HG03439 (cell line): ENCODE measurements around the gene TMEM139.

Experiments used
- ATAC-seq: cut with Tn5 transposase; IDR thresholded peaks from one replicate; pipeline ENCODE4 v1.9.1; 2021; ENCODE audit warnings: mild to moderate bottlenecking, moderate library complexity; ENCODE audit not compliant: unreplicated experiment

The TMEM139 gene

GRCh38 chr7:143321734-143322133, 37.0 kb downstream of the TMEM139 start:
- no peak for ATAC-seq

- no peak for ATAC-seq
These were observed 38.2 kb downstream of the TMEM139 start for GRCh38 chr7:143322760-143323633.

GRCh38 chr7:143323653-143324052, 38.9 kb downstream of the TMEM139 start:
- no peak for ATAC-seq

- no peak for ATAC-seq
These were observed 40.5 kb downstream of the TMEM139 start for GRCh38 chr7:143325240-143325639.

- no peak for ATAC-seq
These were observed 43.1 kb downstream of the TMEM139 start for GRCh38 chr7:143327903-143328302.

GRCh38 chr7:143329471-143330170, 44.9 kb downstream of the TMEM139 start:
- ATAC-seq = no peak

GRCh38 chr7:143331179-143331801, 46.5 kb downstream of the TMEM139 start:
- ATAC-seq = no peak

GRCh38 chr7:143334244-143334643, 49.5 kb downstream of the TMEM139 start:
- no peak for ATAC-seq

- no peak for ATAC-seq
These were observed 52.5 kb downstream of the TMEM139 start for GRCh38 chr7:143337216-143337615.
